CD4-positive, alpha-beta T cell treated with Interleukin-17A for 1 hour (primary cell): ENCODE data around the gene IRAK2.
"Not testable (repeated sequence)": the region's sequence is repeated elsewhere in the genome, so short reads cannot be mapped to it uniquely, and the experiment has no call there.

Experiments
- DNase-seq: peaks from one replicate; pipeline ENCODE4 v3.0.0-alpha.2; 2020

The IRAK2 gene

GRCh38 chr3:10260211-10260701 is 95.5 kb downstream of the IRAK2 start:
- DNase-seq = no peak

GRCh38 chr3:10262027-10262426 is 97.3 kb downstream of the IRAK2 start:
- no peak for DNase-seq

- DNase-seq = peak; percentile 76
These were observed 99.1 kb downstream of the IRAK2 start for GRCh38 chr3:10263646-10264363.

DNA sequence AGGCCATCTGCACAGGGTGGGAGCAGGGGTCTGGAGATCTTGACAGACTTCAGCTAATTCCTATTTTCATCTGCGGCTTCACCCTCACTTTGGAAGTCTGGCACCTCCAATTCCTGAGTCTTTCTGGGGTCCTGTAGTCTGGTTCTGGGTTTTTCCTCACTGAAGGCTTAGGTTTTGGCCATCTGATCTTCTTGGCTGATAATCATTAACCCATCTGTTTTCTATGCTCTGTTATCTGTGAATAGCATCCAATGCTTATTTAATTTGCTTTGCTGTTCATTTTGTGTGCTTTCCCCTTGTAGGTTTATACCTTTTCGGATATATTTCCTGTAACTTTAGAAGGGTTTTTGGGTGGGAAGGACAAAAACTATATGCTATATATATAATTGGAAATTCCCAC is 101.1 kb downstream of the IRAK2 start:
- DNase-seq = no peak

GRCh38 chr3:10266936-10267335 is 102.2 kb downstream of the IRAK2 start:
- DNase-seq = not testable (repeated sequence)

DNA sequence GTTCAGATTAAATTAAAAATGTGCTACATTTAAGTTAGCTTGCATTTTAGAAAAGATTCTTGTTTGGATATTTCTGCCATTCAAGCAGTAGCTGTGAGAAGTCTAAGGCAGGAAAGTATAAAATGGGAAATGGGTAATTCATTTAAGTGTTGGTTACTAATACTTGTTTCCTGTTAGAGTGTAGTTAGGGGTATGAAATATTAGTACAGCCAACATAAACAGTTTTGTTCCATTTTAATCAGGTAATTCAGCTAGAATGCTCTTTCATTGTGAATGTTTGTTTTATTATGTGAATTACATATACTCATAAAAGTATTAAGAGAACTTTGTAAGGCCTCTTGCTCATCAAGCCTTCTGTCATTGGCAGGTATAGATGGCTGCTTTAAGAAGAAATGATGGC is 103.4 kb downstream of the IRAK2 start:
- DNase-seq = no peak

- no peak for DNase-seq
These were observed 104.2 kb downstream of the IRAK2 start for GRCh38 chr3:10268930-10269329.

- DNase-seq = no peak
These were observed 104.7 kb downstream of the IRAK2 start for GRCh38 chr3:10269443-10269842.

DNA sequence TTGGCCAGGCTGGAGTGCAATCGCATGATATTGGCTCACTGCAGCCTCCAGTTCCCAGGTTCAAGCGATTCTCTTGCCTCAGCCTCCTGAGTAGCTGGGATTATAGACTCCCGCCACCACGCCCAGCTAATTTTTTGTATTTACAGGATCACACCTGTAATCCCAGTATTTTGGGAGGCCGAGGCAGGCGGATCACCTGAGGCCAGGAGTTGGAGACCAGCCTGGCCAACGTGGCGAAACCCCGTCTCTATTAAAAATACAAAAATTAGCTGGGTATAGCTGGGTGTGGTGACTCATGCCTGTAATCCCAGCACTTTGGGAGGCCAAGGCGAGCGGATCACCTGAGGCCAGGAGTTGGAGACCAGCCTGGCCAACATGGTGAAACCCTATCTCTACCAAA is 107.8 kb downstream of the IRAK2 start:
- not testable (repeated sequence) for DNase-seq

- no peak for DNase-seq
These were observed 108.3 kb downstream of the IRAK2 start for GRCh38 chr3:10272977-10273376.

GRCh38 chr3:10273702-10274305 is 109.1 kb downstream of the IRAK2 start:
- no peak for DNase-seq

GRCh38 chr3:10274601-10275000 is 109.9 kb downstream of the IRAK2 start:
- DNase-seq = no peak

DNA sequence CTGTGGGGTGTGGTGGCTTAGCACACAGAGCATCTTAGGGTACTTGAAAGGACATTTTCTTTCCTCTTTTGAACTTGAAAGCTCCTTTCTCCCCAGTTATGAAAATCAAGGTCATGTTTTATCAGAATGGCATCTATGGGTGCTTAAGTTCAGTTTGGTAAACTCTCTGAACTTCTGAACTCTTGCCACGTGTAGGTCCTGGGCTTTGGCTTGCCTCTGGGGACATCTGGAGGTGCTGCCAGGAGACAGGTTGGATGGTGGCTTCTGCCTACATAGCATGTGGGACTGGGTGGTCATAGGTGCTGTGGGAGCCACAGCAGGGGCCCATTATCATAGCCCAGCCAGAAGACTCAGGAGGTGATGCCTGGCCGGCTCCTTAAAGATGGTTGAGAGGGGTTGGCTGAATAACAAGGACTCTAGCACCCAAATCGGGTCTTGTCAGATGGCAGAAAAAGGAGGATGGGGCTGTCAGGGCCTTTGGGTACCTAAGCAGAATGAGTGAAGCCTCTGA is 112.5 kb downstream of the IRAK2 start:
- no peak for DNase-seq

- no peak for DNase-seq
These were observed 113.8 kb downstream of the IRAK2 start for GRCh38 chr3:10278501-10278900.

DNA sequence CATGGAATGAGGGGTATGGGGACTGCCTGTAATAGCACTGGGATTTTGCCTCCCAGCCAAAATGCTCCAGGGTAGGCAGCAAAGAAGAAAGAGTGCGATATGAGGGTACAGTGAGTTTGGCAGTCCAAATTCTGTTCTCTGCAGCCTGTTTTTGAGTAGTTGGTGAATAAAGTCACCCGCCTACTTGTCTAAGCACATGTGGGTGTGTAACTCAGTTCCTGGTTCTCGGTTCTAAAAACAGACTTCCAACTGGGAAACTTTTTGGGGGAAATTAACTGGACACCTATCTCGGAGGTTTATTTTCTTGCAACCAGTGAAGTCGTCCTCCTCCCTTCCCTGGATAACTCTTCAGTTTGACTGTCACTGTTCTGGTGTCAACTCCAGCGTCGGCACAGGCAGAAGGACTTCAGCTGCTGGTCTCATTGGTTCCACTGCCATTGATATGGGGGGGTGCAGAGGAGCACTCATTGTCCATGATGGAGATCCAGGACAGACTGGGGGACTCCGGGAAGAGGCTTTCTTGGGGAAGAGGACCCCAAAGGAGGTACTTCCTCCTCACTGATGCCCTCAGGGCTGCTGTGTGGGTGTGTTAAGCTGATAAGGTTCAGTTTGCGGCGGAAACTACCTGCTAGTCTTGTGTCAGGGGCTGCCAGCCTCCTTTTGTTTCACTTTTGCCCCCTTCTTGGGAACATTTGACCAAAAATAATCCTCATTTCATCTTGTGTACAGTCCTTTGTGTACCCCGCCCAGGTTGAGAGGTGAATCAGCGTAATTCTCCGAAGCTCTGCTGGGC is 114.9 kb downstream of the IRAK2 start:
- DNase-seq = no peak

- DNase-seq = no peak
These were observed 115.4 kb downstream of the IRAK2 start for GRCh38 chr3:10280177-10280529.

GRCh38 chr3:10280571-10280970 is 115.9 kb downstream of the IRAK2 start:
- DNase-seq = no peak

DNA sequence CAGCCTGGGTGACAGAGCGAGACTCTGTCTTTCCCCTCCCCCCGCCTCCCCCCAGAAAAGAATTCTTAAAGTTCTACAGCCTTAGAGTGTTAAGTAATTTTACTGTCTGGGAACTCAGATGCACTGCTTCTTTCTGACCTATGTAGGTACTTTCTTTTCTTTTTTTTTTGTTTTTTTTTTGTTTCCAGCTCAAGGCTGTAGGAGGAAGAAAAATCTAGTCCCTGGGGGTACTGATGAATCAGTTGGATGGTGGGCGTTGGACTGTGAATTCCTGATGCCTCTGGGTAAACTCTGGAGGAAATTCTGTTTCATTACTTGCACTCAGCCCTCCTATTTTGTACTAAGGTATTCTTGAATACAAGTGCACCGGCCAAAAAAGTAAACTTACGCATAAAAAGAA is 117.2 kb downstream of the IRAK2 start:
- no peak for DNase-seq

GRCh38 chr3:10283638-10284037 is 118.9 kb downstream of the IRAK2 start:
- DNase-seq = no peak

- peak; percentile 77 for DNase-seq
These were observed 119.8 kb downstream of the IRAK2 start for GRCh38 chr3:10284496-10284895.

- DNase-seq = no peak
These were observed 120.8 kb downstream of the IRAK2 start for GRCh38 chr3:10285272-10286132.

GRCh38 chr3:10286133-10286524 is 121.4 kb downstream of the IRAK2 start:
- no peak for DNase-seq
